Measurements from ENCODE around the gene ARHGAP45. TPM values are rescaled to one million over a fixed set of nuclear protein-coding genes. Genes with fewer than 3 reads are reported as not detected.

ARHGAP45 gene
- total and polyA plus RNA-seq, 2 of the 8 experiments (the other 6 are each of a cell fraction or from before 2014, with no cell fraction given) = 31.4 to 41.8 TPM

- H3K56ac ChIP-seq (replicated peaks; ENCODE audit: insufficient read length, low read depth, low read length) = no peak overlapping the region
- no peak overlapping the region for H4K5ac ChIP-seq (ENCODE audit: insufficient read length, low read depth, low read length)
- peaks cover 0 to 9% of the 10 kb centered on the region in 2 experiments; a peak in 2 of 4 replicates for H3K9me3 ChIP-seq (ENCODE audit: insufficient read depth in 2 of 2, low read depth in 1 of 2, low read length in 1 of 2)
- no peaks in the 10 kb centered on the region for H3K79me2 ChIP-seq (ENCODE audit: control insufficient read depth in 1 of 2, insufficient read depth in 2 of 2, low read length in 2 of 2)
- TF ChIP-seq CEBPB (IDR thresholded peaks at IDR 0.05; ENCODE audit: low read depth, low read length) (no peak), NANOG (IDR thresholded peaks at IDR 0.05; ENCODE audit: insufficient read depth, low read depth, low read length, poor library complexity, severe bottlenecking) (no peak), SIRT6 (IDR thresholded peaks at IDR 0.05; ENCODE audit: low read length) (no peak), GABPA (IDR thresholded peaks at IDR 0.05; ENCODE audit: borderline replicate concordance, insufficient read depth, low read length) (no peak), ASH2L (IDR thresholded peaks at IDR 0.05; ENCODE audit: low read length) (no peak), SP1 (IDR thresholded peaks at IDR 0.05; ENCODE audit: low read depth, low read length) (no peak), TBP (IDR thresholded peaks at IDR 0.05; ENCODE audit: low read depth, low read length) (no peak), CTCF (IDR thresholded peaks at IDR 0.05; ENCODE audit: control extremely low read depth in 1 of 3, insufficient read depth in 1 of 3, low read depth in 1 of 3, low read length in 3 of 3) (no peak)
- no peak overlapping the region for H2BK12ac ChIP-seq (ENCODE audit: low read depth, low read length)
- H3K27ac ChIP-seq (ENCODE audit: low read depth, low read length) = no peak overlapping the region
- H3K18ac ChIP-seq (ENCODE audit: extremely low read depth, low read length) = no peak overlapping the region
- ChIA-PET CTCF (ENCODE audit: partially characterized antibody) (interaction anchor here (0.8 to 5.2 kb wide), 9 partner anchors 10 to 97 kb away, joined by 3 to 54 read pairs (median 4); partner anchors contain the start of genes ABCA7 and GRIN3B), POLR2A (ENCODE audit: partially characterized antibody) (interaction anchor here (0.7 to 6.9 kb wide), 15 partner anchors 8 to 202 kb away, joined by 3 to 97 read pairs (median 5); partner anchors contain the start of genes ABCA7, CIRBP, CNN2 and RNU6-2)
- peak overlapping the region; percentile 24 to 68 (median 30); a peak in 7 of 8 replicates for H3K4me3 ChIP-seq (ENCODE audit: extremely low read depth in 1 of 4, insufficient read depth in 2 of 4, low read depth in 3 of 4, low read length in 4 of 4)
- H3K36me3 ChIP-seq (ENCODE audit: control insufficient read depth in 2 of 4, insufficient read depth in 4 of 4, low read length in 3 of 4) = no peaks in the 10 kb centered on the region
- WGBS, 2 experiments (ENCODE audit: extremely low coverage in 1 of 2, insufficient coverage in 1 of 2, insufficient read length in 1 of 2, insufficient replicate concordance in 2 of 2, low coverage in 1 of 2, low lambda C conversion rate in 2 of 2, missing lambda C conversion rate in 1 of 2) = 27% methylated on average over 24 of the region's 38 CpGs; no CpG with 5 or more reads in 1 of the 2 experiments
- FAIRE-seq = no peak
- no peak overlapping the region for H3K4ac ChIP-seq (replicated peaks; ENCODE audit: insufficient read length, low read depth, low read length)
- H3K4me1 ChIP-seq (replicated peaks in 1 of 4; ENCODE audit: control insufficient read depth in 3 of 4, insufficient read depth in 4 of 4, low read length in 3 of 4) = peaks cover 0 to 29% (median 19%) of the 10 kb centered on the region in 4 experiments; a peak in 6 of 7 replicates
- no peak overlapping the region for H3K9ac ChIP-seq (replicated peaks in 1 of 4; ENCODE audit: extremely low read depth in 1 of 4, low read depth in 3 of 4, low read length in 3 of 4)
- H2BK120ac ChIP-seq (replicated peaks; ENCODE audit: low read depth, low read length) = no peak overlapping the region
- H3K4me2 ChIP-seq (ENCODE audit: insufficient read depth in 1 of 2, low read depth in 2 of 2, low read length in 2 of 2) = peak overlapping the region; percentile 35 to 74
- H2AFZ ChIP-seq (ENCODE audit: low read length) = no peak overlapping the region
- peaks cover 0 to 8% of the 10 kb centered on the region in 2 experiments for H4K20me1 ChIP-seq (replicated peaks in 1 of 2; ENCODE audit: control insufficient read depth in 1 of 2, insufficient read depth in 2 of 2, low read length in 2 of 2)
- no peak for DNase-seq (ENCODE audit: low read depth in 1 of 2, low spot score in 2 of 2)
- no peak overlapping the region for H3K14ac ChIP-seq (ENCODE audit: insufficient read length)
- H4K8ac ChIP-seq (ENCODE audit: extremely low read depth, insufficient read depth, low read length) = peak overlapping the region; percentile 80
- H3K23ac ChIP-seq (ENCODE audit: insufficient read length) = no peak overlapping the region
- no peak overlapping the region for H2BK20ac ChIP-seq (ENCODE audit: low read length)
- peaks cover 14% of the 10 kb centered on the region; the same call in 1 of the 2 replicates for H3K23me2 ChIP-seq (ENCODE audit: low read depth, low read length)
- H2BK5ac ChIP-seq (ENCODE audit: low read depth, low read length) = no peak overlapping the region
- H2AK5ac ChIP-seq (ENCODE audit: low read depth, low read length) = no peak overlapping the region
- peaks cover 0 to 30% (median 20%) of the 10 kb centered on the region in 4 experiments; a peak in 5 of 7 replicates for H3K27me3 ChIP-seq (replicated peaks in 1 of 4; ENCODE audit: control insufficient read depth in 3 of 4, extremely low read depth in 1 of 4, insufficient read depth in 3 of 4, low read length in 3 of 4)
- H4K91ac ChIP-seq (replicated peaks; ENCODE audit: insufficient read length, low read length) = no peak overlapping the region
- H3K79me1 ChIP-seq (ENCODE audit: low read depth, low read length) = peaks cover 1% of the 10 kb centered on the region
- H2BK15ac ChIP-seq (ENCODE audit: low read length) = no peak overlapping the region
These were observed 482 bp downstream of the ARHGAP45 start for GRCh38 chr19:1067341-1067957.
